Endothelial cell of hepatic sinusoid (primary cell): ENCODE results near the gene RPL10.

Source experiments
- in situ Hi-C: cut with HindIII; loops from 2 replicates; pipeline ENCODE4 v1.10.0; 2017; ENCODE audit warnings: low sequenced_read_pairs

Gene RPL10

GRCh38 chrX:154443992-154444754 is 46.0 kb downstream of the RPL10 start, which contains the start of gene FAM50A:
FAM50A (plus strand) TSS chrX:154444141; CDS start chrX:154444236, 95 bp downstream.
- in situ Hi-C loops, result loop anchor here (10.0 kb wide), 1 partner anchor 61 kb away; no protein-coding TSS in a partner anchor

- in situ Hi-C loops, result loop anchor here (10.0 kb wide), 1 partner anchor 60 kb away; no protein-coding TSS in a partner anchor
Measured at GRCh38 chrX:154444755-154445246, 46.6 kb downstream of the RPL10 start.

GRCh38 chrX:154445776-154446175 is 47.6 kb downstream of the RPL10 start:
- in situ Hi-C loops, result loop anchor here (10.0 kb wide), 1 partner anchor 59 kb away; no protein-coding TSS in a partner anchor

- in situ Hi-C loops, result loop anchor here (10.0 kb wide), 1 partner anchor 58 kb away; no protein-coding TSS in a partner anchor
Measured at GRCh38 chrX:154446430-154446829, 48.3 kb downstream of the RPL10 start.

- in situ Hi-C loops, result loop anchor here (10.0 kb wide), 1 partner anchor 56 kb away; no protein-coding TSS in a partner anchor
Measured at GRCh38 chrX:154448484-154448883, 50.3 kb downstream of the RPL10 start.

- in situ Hi-C loops, result loop anchor here (10.0 kb wide), 1 partner anchor 55 kb away; no protein-coding TSS in a partner anchor
Measured at GRCh38 chrX:154449618-154450017, 51.4 kb downstream of the RPL10 start.

GRCh38 chrX:154450312-154450711 is 52.1 kb downstream of the RPL10 start:
- in situ Hi-C loops, result no loop called here
